Heart left ventricle (tissue), 16 donors: ENCODE results near the gene PSTPIP1. TPM values are rescaled to one million over a fixed set of nuclear protein-coding genes. Genes with fewer than 3 reads are reported as not detected.

Experiments
- ATAC-seq, 4 donors: fragments of 200-7000 bp; cut with Tn5 transposase; one replicate each; pipeline ENCODE4 v1.9.1; 2020 to 2022; ENCODE audit warnings: moderate library complexity in 4 of 4, mild to moderate bottlenecking in 3 of 4, moderate number of reproducible peaks in 1 of 4
- DNase-seq, 5 donors: peaks; one replicate each; pipeline ENCODE4 v3.0.0-alpha.2; 2020
- H3K27ac ChIP-seq, 12 donors: fragments of 200-600 bp; sonication (generic) in 4 of 12; one replicate each; pipeline versions ENCODE4 v1.5.0 to v1.8.0; 2016 to 2022; ENCODE audit warnings: mild to moderate bottlenecking in 2 of 12
- H3K27me3 ChIP-seq, 9 donors: fragments of 200-600 bp; sonication (generic) in 2 of 9; one replicate each; pipeline versions ENCODE4 v1.5.1 to v1.8.0; 2016 to 2022; ENCODE audit warnings: mild to moderate bottlenecking in 3 of 9
- H3K36me3 ChIP-seq, 9 donors: fragments of 200-600 bp; sonication (generic) in 2 of 9; one replicate each; pipeline versions ENCODE4 v1.5.0 to v1.8.0; 2018 to 2022; ENCODE audit warnings: mild to moderate bottlenecking in 2 of 9
- H3K4me1 ChIP-seq, 12 donors: fragments of 200-600 bp; sonication (generic) in 4 of 12; one replicate each; pipeline versions ENCODE4 v1.5.0 to v1.8.0; 2016 to 2022; ENCODE audit warnings: mild to moderate bottlenecking in 3 of 12
- H3K4me3 ChIP-seq, 12 donors: fragments of 200-600 bp; sonication (generic) in 4 of 12; one replicate each; pipeline versions ENCODE4 v1.5.0 to v1.8.0; 2017 to 2022; ENCODE audit warnings: mild to moderate bottlenecking in 9 of 12, moderate library complexity in 4 of 12
- H3K9me3 ChIP-seq, 12 donors: fragments of 200-600 bp; sonication (generic) in 4 of 12; one replicate each; pipeline versions ENCODE4 v1.5.0 to v1.8.0; 2016 to 2022; ENCODE audit warnings: mild to moderate bottlenecking in 1 of 12
- CTCF ChIP-seq, 12 donors: fragments of 200-600 bp; sonication (generic) in 4 of 12; IDR thresholded peaks; one replicate each; pipeline versions ENCODE4 v1.5.0 to v1.8.0; 2018 to 2022; ENCODE audit warnings: antibody characterized with exemption in 12 of 12, mild to moderate bottlenecking in 5 of 12
- POLR2A ChIP-seq, 2 donors: fragments of 450-650 bp; IDR thresholded peaks; one replicate each; pipeline ENCODE4 v1.6.1; 2017; ENCODE audit warnings: antibody characterized with exemption in 2 of 2, mild to moderate bottlenecking in 2 of 2, moderate library complexity in 2 of 2
- WGBS, 4 donors: extraction: QIAGEN DNeasy Blood & Tissue Kit in 2 of 4; methylation state at CpG; one replicate each; pipeline versions ENCODE4 v1.1.5 to v1.1.7; 2013 to 2018; 5-methylcytosine and 5-hydroxymethylcytosine counted together
- intact Hi-C, 10 donors: fragments of 100-400 bp; cut with DNase I; formaldehyde crosslinking; loops; one replicate each; pipeline versions ENCODE4 v1.11.1 to v1.14.2; 2022
- long read RNA-seq, 3 donors: library from polyadenylated mRNA; unstranded; transcript quantifications; one replicate each; pipeline ENCODE4 v2.0.0, GENCODE V29; 2020 to 2021
- polyA plus RNA-seq, 2 donors: library from polyadenylated mRNA; stranded (reverse); fragments of 200-250 nt; gene quantifications; one replicate each; pipeline ENCODE4 v1.2.3, GENCODE V29; 2013
- total RNA-seq, 9 donors: library from RNA; depleted of rRNA in 2 of 9; stranded (reverse); fragments of >200 nt in 2 of 9; fragmentation: NEBNext Ultra II Directional in 3 of 9; extraction: Animal tissue kit (Norgen Biotek cat#: 25700) in 3 of 9; gene quantifications; one replicate each; pipeline versions ENCODE4 v1.1.0 to v1.2.4, GENCODE V29; 2016 to 2023
- donor health status: ischemic (EF 13 %, LVEDD 7.1; RV severe dilation, severe dysfunction).
- donor health status: healthy with polysubstance abuse.
- donor health status: DM: no; HTN: yes; CAD: no.
- donor health status: DM: no; HTN: no; CAD: no.
- donor health status: ischemic (EF 25% LVEDD 6.9; RV normal size, moderate dysfunction).
- donor health status: ischemic (EF 25% LVEDD 5.7; RV mildly dilated, moderate dysfunction).
- donor health status: healthy.
- donor health status: DM: yes; HTN: yes; CAD: no.
- donor health status: ischemic (EF 35%, LVEDD 5.7; RV mildly dilated, moderate dysfunction).
- donor health status: nonischemic (EF 11% LVEDD 7.7; RV severe dilation, severe dysfunction).
- donor health status: DM: yes; HTN: yes; CAD: no.
- donor health status: PGD.
- donor health status: ischemic (EF 29% LVEDD 5.4; RV normal size, mild dysfunction).
- donor health status: nonischemic (EF 23%, LVEDD 6.1; RV moderate dilation, normal function).

The PSTPIP1 gene
- total RNA-seq: 10 to 100 TPM in 2 of 9 donors, 1 to 10 TPM in 7; 1.3 to 17.2 (median 2.9) TPM
- polyA plus RNA-seq: 1 to 10 TPM; 2.9 to 3.2 TPM
- long read RNA-seq, donor 1, partial matches to known transcripts: 0 of 2 reads
- long read RNA-seq, donor 1, other reads (novel, unspliced or antisense): 1 of 2 reads
- long read RNA-seq, donor 2, partial matches to known transcripts: 0 of 4 reads
- long read RNA-seq, donor 2, other reads (novel, unspliced or antisense): 1 of 4 reads
- long read RNA-seq, donor 3, partial matches to known transcripts: 0 of 4 reads
- long read RNA-seq, donor 3, other reads (novel, unspliced or antisense): 1 of 4 reads

GRCh38 chr15:76994971-76995945 lies at the start of gene PSTPIP1:
Gene PSTPIP1, plus strand, starts transcription at chr15:76995126. Its CDS starts 448 bp downstream, at chr15:76995574.
- WGBS, 4 donors: 54 to 71% (median 67%) methylated on average over 23 to 28 of the region's 28 CpGs
- no peaks in the 10 kb centered on the region for H3K36me3 ChIP-seq
- intact Hi-C loops: no loop called here
- peaks cover 0 to 85% (median 15%) of the 10 kb centered on the region in 12 donors for H3K4me1 ChIP-seq
- DNase-seq (peak in 4 of 5 donors; percentile 9 to 62 (median 52)), ATAC-seq (peak; percentile 63 to 76 (median 64))
- peak within 1 kb of the TSS in 10 of 12 donors; percentile 6 to 85 (median 28) for H3K27ac ChIP-seq
- TF ChIP-seq CTCF (IDR thresholded peaks at IDR 0.05): no peak
- no peak for TF ChIP-seq POLR2A (IDR thresholded peaks at IDR 0.05)
- H3K4me3 ChIP-seq: peak within 1 kb of the TSS in 9 of 12 donors; percentile 23 to 64 (median 37)
- H3K9me3 ChIP-seq: no peaks in the 10 kb centered on the region
- H3K27me3 ChIP-seq: no peaks in the 10 kb centered on the region

GRCh38 chr15:76945494-76946093 lies 49.3 kb upstream of the PSTPIP1 start:
- Histone ChIP-seq H3K36me3 (peaks cover 0 to 65% (median 50%) of the 10 kb centered on the region in 9 donors), H3K27ac (no peak overlapping the region), H3K9me3 (no peaks in the 10 kb centered on the region), H3K4me3 (no peak overlapping the region), H3K4me1 (peaks cover 0 to 3% (median 0%) of the 10 kb centered on the region in 12 donors), H3K27me3 (no peaks in the 10 kb centered on the region)
- intact Hi-C loops: loop anchor here in 1 of 10 donors (10.0 kb wide), 1 partner anchor 599 kb away; no protein-coding TSS in a partner anchor
- no peak for ATAC-seq
- DNase-seq: no peak
- WGBS, 4 donors: 83 to 96% (median 89%) methylated on average over 2 of the region's 2 CpGs
- no peak for TF ChIP-seq POLR2A (IDR thresholded peaks at IDR 0.05)
- no peak for TF ChIP-seq CTCF (IDR thresholded peaks at IDR 0.05)

GRCh38 chr15:76947454-76947853 lies 47.5 kb upstream of the PSTPIP1 start:
- Histone ChIP-seq H3K27ac (no peak overlapping the region), H3K4me3 (no peak overlapping the region), H3K27me3 (no peaks in the 10 kb centered on the region), H3K9me3 (no peaks in the 10 kb centered on the region), H3K36me3 (peaks cover 0 to 77% (median 55%) of the 10 kb centered on the region in 9 donors), H3K4me1 (no peaks in the 10 kb centered on the region)
- ATAC-seq (no peak), DNase-seq (no peak)
- intact Hi-C loops: loop anchor here in 1 of 10 donors (10.0 kb wide), 1 partner anchor 597 kb away; no protein-coding TSS in a partner anchor
- WGBS, 4 donors: 86 to 94% (median 92%) methylated on average over 3 of the region's 3 CpGs
- TF ChIP-seq CTCF (IDR thresholded peaks at IDR 0.05): no peak
- no peak for TF ChIP-seq POLR2A (IDR thresholded peaks at IDR 0.05)
